Measurements from ENCODE around the gene DCUN1D1. TPM values are rescaled to one million over a fixed set of nuclear protein-coding genes. Genes with fewer than 3 reads are reported as not detected.

The DCUN1D1 gene
- total and polyA plus RNA-seq, 2 of the 8 experiments (the other 6 are each of a cell fraction or from before 2014, with no cell fraction given): 6.8 to 70.3 TPM

- TF ChIP-seq, protein P1, sequence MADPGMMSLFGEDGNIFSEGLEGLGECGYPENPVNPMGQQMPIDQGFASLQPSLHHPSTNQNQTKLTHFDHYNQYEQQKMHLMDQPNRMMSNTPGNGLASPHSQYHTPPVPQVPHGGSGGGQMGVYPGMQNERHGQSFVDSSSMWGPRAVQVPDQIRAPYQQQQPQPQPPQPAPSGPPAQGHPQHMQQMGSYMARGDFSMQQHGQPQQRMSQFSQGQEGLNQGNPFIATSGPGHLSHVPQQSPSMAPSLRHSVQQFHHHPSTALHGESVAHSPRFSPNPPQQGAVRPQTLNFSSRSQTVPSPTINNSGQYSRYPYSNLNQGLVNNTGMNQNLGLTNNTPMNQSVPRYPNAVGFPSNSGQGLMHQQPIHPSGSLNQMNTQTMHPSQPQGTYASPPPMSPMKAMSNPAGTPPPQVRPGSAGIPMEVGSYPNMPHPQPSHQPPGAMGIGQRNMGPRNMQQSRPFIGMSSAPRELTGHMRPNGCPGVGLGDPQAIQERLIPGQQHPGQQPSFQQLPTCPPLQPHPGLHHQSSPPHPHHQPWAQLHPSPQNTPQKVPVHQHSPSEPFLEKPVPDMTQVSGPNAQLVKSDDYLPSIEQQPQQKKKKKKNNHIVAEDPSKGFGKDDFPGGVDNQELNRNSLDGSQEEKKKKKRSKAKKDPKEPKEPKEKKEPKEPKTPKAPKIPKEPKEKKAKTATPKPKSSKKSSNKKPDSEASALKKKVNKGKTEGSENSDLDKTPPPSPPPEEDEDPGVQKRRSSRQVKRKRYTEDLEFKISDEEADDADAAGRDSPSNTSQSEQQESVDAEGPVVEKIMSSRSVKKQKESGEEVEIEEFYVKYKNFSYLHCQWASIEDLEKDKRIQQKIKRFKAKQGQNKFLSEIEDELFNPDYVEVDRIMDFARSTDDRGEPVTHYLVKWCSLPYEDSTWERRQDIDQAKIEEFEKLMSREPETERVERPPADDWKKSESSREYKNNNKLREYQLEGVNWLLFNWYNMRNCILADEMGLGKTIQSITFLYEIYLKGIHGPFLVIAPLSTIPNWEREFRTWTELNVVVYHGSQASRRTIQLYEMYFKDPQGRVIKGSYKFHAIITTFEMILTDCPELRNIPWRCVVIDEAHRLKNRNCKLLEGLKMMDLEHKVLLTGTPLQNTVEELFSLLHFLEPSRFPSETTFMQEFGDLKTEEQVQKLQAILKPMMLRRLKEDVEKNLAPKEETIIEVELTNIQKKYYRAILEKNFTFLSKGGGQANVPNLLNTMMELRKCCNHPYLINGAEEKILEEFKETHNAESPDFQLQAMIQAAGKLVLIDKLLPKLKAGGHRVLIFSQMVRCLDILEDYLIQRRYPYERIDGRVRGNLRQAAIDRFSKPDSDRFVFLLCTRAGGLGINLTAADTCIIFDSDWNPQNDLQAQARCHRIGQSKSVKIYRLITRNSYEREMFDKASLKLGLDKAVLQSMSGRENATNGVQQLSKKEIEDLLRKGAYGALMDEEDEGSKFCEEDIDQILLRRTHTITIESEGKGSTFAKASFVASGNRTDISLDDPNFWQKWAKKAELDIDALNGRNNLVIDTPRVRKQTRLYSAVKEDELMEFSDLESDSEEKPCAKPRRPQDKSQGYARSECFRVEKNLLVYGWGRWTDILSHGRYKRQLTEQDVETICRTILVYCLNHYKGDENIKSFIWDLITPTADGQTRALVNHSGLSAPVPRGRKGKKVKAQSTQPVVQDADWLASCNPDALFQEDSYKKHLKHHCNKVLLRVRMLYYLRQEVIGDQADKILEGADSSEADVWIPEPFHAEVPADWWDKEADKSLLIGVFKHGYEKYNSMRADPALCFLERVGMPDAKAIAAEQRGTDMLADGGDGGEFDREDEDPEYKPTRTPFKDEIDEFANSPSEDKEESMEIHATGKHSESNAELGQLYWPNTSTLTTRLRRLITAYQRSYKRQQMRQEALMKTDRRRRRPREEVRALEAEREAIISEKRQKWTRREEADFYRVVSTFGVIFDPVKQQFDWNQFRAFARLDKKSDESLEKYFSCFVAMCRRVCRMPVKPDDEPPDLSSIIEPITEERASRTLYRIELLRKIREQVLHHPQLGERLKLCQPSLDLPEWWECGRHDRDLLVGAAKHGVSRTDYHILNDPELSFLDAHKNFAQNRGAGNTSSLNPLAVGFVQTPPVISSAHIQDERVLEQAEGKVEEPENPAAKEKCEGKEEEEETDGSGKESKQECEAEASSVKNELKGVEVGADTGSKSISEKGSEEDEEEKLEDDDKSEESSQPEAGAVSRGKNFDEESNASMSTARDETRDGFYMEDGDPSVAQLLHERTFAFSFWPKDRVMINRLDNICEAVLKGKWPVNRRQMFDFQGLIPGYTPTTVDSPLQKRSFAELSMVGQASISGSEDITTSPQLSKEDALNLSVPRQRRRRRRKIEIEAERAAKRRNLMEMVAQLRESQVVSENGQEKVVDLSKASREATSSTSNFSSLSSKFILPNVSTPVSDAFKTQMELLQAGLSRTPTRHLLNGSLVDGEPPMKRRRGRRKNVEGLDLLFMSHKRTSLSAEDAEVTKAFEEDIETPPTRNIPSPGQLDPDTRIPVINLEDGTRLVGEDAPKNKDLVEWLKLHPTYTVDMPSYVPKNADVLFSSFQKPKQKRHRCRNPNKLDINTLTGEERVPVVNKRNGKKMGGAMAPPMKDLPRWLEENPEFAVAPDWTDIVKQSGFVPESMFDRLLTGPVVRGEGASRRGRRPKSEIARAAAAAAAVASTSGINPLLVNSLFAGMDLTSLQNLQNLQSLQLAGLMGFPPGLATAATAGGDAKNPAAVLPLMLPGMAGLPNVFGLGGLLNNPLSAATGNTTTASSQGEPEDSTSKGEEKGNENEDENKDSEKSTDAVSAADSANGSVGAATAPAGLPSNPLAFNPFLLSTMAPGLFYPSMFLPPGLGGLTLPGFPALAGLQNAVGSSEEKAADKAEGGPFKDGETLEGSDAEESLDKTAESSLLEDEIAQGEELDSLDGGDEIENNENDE (IDR thresholded peaks at IDR 0.05; ENCODE audit: insufficient replicate concordance, low read length): no peak
- TF ChIP-seq ZNF274 (IDR thresholded peaks at IDR 0.05; ENCODE audit: borderline replicate concordance, extremely low read depth, low read length): no peak
- TF ChIP-seq KDM4A (IDR thresholded peaks at IDR 0.05; ENCODE audit: low read depth, low read length, severe bottlenecking): no peak
- TF ChIP-seq NANOG (IDR thresholded peaks at IDR 0.05; ENCODE audit: insufficient read depth, low read depth, low read length, poor library complexity, severe bottlenecking): no peak
- no peak for TF ChIP-seq SAP30 (IDR thresholded peaks at IDR 0.05; ENCODE audit: insufficient read depth, insufficient replicate concordance, low read length)
- TF ChIP-seq JUN (IDR thresholded peaks at IDR 0.05; ENCODE audit: low read depth, low read length): no peak
- no peak for TF ChIP-seq SIN3A (conservative IDR thresholded peaks at IDR 0.05 in 1 of 2, IDR thresholded peaks at IDR 0.05 in 1 of 2; ENCODE audit: low read depth in 1 of 2, low read length in 2 of 2)
- TF ChIP-seq SP1 (IDR thresholded peaks at IDR 0.05; ENCODE audit: low read depth, low read length): no peak
- TF ChIP-seq RAD21 (IDR thresholded peaks at IDR 0.05 in 1 of 2, conservative IDR thresholded peaks at IDR 0.05 in 1 of 2; ENCODE audit: low read depth in 2 of 2, low read length in 2 of 2): no peak
- TF ChIP-seq TBP (IDR thresholded peaks at IDR 0.05; ENCODE audit: low read depth, low read length): no peak
- TF ChIP-seq TEAD4 (IDR thresholded peaks at IDR 0.05; ENCODE audit: low read depth, low read length): no peak
Observed at GRCh38 chr3:182986021-182986420, 5.7 kb upstream of the DCUN1D1 start (continued).
